ENCODE data around the gene RORC. TPM values are rescaled to one million over a fixed set of nuclear protein-coding genes. Genes with fewer than 3 reads are reported as not detected.

The RORC gene
- total and polyA plus RNA-seq, 2 of the 8 experiments (the other 6 are each of a cell fraction or from before 2014, with no cell fraction given) = 0.44 to 0.54 TPM

DNA sequence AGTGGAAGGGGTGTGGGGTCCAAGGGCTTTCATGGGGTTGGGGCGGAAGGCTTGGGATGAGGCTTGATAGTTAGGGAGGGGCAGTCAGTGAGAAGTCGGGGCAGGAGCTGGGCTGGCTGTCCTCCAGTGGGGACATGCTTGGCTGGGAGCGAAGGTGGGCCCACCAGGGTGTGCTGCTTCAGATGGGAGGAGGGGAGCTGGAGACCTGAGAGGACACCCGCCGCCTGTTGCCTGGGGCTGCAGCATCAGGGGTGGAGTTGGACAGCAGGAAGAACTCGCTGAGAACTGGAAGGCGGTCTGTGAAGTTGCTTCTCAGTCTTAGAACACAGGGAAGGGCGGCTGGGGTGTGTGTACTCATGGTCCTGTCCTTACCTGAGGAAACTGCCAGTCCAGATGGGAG is 20.3 kb upstream of the RORC start (continued):
- TF ChIP-seq, protein P1, sequence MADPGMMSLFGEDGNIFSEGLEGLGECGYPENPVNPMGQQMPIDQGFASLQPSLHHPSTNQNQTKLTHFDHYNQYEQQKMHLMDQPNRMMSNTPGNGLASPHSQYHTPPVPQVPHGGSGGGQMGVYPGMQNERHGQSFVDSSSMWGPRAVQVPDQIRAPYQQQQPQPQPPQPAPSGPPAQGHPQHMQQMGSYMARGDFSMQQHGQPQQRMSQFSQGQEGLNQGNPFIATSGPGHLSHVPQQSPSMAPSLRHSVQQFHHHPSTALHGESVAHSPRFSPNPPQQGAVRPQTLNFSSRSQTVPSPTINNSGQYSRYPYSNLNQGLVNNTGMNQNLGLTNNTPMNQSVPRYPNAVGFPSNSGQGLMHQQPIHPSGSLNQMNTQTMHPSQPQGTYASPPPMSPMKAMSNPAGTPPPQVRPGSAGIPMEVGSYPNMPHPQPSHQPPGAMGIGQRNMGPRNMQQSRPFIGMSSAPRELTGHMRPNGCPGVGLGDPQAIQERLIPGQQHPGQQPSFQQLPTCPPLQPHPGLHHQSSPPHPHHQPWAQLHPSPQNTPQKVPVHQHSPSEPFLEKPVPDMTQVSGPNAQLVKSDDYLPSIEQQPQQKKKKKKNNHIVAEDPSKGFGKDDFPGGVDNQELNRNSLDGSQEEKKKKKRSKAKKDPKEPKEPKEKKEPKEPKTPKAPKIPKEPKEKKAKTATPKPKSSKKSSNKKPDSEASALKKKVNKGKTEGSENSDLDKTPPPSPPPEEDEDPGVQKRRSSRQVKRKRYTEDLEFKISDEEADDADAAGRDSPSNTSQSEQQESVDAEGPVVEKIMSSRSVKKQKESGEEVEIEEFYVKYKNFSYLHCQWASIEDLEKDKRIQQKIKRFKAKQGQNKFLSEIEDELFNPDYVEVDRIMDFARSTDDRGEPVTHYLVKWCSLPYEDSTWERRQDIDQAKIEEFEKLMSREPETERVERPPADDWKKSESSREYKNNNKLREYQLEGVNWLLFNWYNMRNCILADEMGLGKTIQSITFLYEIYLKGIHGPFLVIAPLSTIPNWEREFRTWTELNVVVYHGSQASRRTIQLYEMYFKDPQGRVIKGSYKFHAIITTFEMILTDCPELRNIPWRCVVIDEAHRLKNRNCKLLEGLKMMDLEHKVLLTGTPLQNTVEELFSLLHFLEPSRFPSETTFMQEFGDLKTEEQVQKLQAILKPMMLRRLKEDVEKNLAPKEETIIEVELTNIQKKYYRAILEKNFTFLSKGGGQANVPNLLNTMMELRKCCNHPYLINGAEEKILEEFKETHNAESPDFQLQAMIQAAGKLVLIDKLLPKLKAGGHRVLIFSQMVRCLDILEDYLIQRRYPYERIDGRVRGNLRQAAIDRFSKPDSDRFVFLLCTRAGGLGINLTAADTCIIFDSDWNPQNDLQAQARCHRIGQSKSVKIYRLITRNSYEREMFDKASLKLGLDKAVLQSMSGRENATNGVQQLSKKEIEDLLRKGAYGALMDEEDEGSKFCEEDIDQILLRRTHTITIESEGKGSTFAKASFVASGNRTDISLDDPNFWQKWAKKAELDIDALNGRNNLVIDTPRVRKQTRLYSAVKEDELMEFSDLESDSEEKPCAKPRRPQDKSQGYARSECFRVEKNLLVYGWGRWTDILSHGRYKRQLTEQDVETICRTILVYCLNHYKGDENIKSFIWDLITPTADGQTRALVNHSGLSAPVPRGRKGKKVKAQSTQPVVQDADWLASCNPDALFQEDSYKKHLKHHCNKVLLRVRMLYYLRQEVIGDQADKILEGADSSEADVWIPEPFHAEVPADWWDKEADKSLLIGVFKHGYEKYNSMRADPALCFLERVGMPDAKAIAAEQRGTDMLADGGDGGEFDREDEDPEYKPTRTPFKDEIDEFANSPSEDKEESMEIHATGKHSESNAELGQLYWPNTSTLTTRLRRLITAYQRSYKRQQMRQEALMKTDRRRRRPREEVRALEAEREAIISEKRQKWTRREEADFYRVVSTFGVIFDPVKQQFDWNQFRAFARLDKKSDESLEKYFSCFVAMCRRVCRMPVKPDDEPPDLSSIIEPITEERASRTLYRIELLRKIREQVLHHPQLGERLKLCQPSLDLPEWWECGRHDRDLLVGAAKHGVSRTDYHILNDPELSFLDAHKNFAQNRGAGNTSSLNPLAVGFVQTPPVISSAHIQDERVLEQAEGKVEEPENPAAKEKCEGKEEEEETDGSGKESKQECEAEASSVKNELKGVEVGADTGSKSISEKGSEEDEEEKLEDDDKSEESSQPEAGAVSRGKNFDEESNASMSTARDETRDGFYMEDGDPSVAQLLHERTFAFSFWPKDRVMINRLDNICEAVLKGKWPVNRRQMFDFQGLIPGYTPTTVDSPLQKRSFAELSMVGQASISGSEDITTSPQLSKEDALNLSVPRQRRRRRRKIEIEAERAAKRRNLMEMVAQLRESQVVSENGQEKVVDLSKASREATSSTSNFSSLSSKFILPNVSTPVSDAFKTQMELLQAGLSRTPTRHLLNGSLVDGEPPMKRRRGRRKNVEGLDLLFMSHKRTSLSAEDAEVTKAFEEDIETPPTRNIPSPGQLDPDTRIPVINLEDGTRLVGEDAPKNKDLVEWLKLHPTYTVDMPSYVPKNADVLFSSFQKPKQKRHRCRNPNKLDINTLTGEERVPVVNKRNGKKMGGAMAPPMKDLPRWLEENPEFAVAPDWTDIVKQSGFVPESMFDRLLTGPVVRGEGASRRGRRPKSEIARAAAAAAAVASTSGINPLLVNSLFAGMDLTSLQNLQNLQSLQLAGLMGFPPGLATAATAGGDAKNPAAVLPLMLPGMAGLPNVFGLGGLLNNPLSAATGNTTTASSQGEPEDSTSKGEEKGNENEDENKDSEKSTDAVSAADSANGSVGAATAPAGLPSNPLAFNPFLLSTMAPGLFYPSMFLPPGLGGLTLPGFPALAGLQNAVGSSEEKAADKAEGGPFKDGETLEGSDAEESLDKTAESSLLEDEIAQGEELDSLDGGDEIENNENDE (IDR thresholded peaks at IDR 0.05; ENCODE audit: insufficient replicate concordance, low read length) = no peak
- no peak for TF ChIP-seq KDM4A (IDR thresholded peaks at IDR 0.05; ENCODE audit: low read depth, low read length, severe bottlenecking)
- no peak for TF ChIP-seq CHD2 (IDR thresholded peaks at IDR 0.05; ENCODE audit: low read length)
- TF ChIP-seq HDAC2 (IDR thresholded peaks at IDR 0.05; ENCODE audit: borderline replicate concordance in 1 of 2, low read depth in 2 of 2, low read length in 2 of 2) = no peak
- TF ChIP-seq SAP30 (IDR thresholded peaks at IDR 0.05; ENCODE audit: insufficient read depth, insufficient replicate concordance, low read length) = no peak
- no peak for TF ChIP-seq YY1 (IDR thresholded peaks at IDR 0.05; ENCODE audit: low read depth, low read length)
- no peak for TF ChIP-seq NRF1 (IDR thresholded peaks at IDR 0.05; ENCODE audit: low read depth, low read length)

Data from H1 (cell line).